Glutamatergic neuron (in vitro differentiated cells): ENCODE data around the gene PCDHB3. TPM values are rescaled to one million over a fixed set of nuclear protein-coding genes. Genes with fewer than 3 reads are reported as not detected.
"Not testable (repeated sequence)": the region's sequence is repeated elsewhere in the genome, so short reads cannot be mapped to it uniquely, and the experiment has no call there.

Experiments
- DNase-seq: peaks from one replicate; pipeline ENCODE4 v3.0.0; 2022
- H3K27ac Mint-ChIP-seq: one replicate; pipeline ENCODE4 v1.8.0; 2020; ENCODE audit warnings: mild to moderate bottlenecking, mixed read lengths, inconsistent platforms; ENCODE audit not compliant: unreplicated experiment
- H3K27me3 Mint-ChIP-seq: one replicate; pipeline ENCODE4 v1.8.0; 2020; ENCODE audit warnings: mild to moderate bottlenecking, moderate library complexity, mixed read lengths, inconsistent platforms; ENCODE audit not compliant: unreplicated experiment
- H3K36me3 Mint-ChIP-seq: one replicate; pipeline ENCODE4 v1.8.0; 2020; ENCODE audit warnings: mild to moderate bottlenecking, mixed read lengths, inconsistent platforms; ENCODE audit not compliant: unreplicated experiment
- H3K4me1 Mint-ChIP-seq: one replicate; pipeline ENCODE4 v1.8.0; 2020; ENCODE audit warnings: mild to moderate bottlenecking, low read depth, mixed read lengths, inconsistent platforms; ENCODE audit not compliant: unreplicated experiment
- H3K4me3 Mint-ChIP-seq: one replicate; pipeline ENCODE4 v1.8.0; 2020; ENCODE audit warnings: mild to moderate bottlenecking, mixed read lengths, inconsistent platforms; ENCODE audit not compliant: unreplicated experiment
- H3K9me3 Mint-ChIP-seq: one replicate; pipeline ENCODE4 v1.8.0; 2020; ENCODE audit warnings: mild to moderate bottlenecking, moderate library complexity, mixed read lengths, inconsistent platforms; ENCODE audit not compliant: unreplicated experiment
- CTCF ChIP-seq: fragments of 200-600 bp; sonication (generic); IDR thresholded peaks from one replicate; pipeline ENCODE4 v1.5.0; 2021; ENCODE audit not compliant: partially characterized antibody, unreplicated experiment
- total RNA-seq: library from RNA; stranded (reverse); fragmentation: NEBNext Ultra II Directional; extraction: Animal tissue kit (Norgen Biotek cat#: 25700); gene quantifications from one replicate; pipeline ENCODE4 v1.2.1, GENCODE V29; 2021; ENCODE audit not compliant: unreplicated experiment

PCDHB3 gene
- total RNA-seq, 1 donor from 2014 or later = 36.9 TPM

DNA sequence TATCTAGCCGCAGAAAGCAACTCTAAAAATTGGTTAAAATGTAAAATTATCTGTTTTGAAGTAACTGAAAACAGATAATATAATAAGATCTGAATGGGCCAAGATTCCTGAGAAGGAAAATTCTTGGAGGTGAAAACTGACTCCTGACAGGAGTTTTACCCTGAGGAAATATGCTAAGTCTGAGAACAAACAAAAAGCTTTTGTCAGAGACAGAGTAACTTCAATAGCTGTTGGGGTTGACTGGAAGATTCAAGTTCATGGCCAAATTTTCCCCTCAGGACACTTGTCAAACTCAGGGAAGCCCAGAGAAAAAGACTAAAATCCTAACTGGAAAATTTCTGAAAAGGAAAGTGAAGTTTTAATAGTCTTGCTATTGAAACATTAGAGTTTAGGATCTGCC, 27.0 kb downstream of the PCDHB3 start:
- Mint-ChIP-seq H3K27ac (no peak overlapping the region), H3K4me1 (no peaks in the 10 kb centered on the region), H3K27me3 (peaks cover 2% of the 10 kb centered on the region)

GRCh38 chr5:141135030-141135717, 34.9 kb downstream of the PCDHB3 start, which contains the start of gene PCDHB5:
PCDHB5 (plus strand) TSS chr5:141135206; CDS start chr5:141135435, 229 bp downstream.
- Mint-ChIP-seq H3K9me3 (peaks cover 30% of the 10 kb centered on the region), H3K36me3 (peaks cover 70% of the 10 kb centered on the region), H3K27ac (peak within 1 kb of the TSS; percentile 99), H3K4me1 (no peaks in the 10 kb centered on the region), H3K4me3 (peak within 1 kb of the TSS; percentile 94), H3K27me3 (peaks cover 19% of the 10 kb centered on the region)
- DNase-seq = peak; percentile 70
- TF ChIP-seq CTCF = peak; percentile 85

More for the DNA sequence above, 27.0 kb downstream of the PCDHB3 start:
- peaks cover 20% of the 10 kb centered on the region for H3K36me3 Mint-ChIP-seq
- peaks cover 8% of the 10 kb centered on the region for H3K9me3 Mint-ChIP-seq
- DNase-seq = no peak
- no peak overlapping the region for H3K4me3 Mint-ChIP-seq
- TF ChIP-seq CTCF = no peak

DNA sequence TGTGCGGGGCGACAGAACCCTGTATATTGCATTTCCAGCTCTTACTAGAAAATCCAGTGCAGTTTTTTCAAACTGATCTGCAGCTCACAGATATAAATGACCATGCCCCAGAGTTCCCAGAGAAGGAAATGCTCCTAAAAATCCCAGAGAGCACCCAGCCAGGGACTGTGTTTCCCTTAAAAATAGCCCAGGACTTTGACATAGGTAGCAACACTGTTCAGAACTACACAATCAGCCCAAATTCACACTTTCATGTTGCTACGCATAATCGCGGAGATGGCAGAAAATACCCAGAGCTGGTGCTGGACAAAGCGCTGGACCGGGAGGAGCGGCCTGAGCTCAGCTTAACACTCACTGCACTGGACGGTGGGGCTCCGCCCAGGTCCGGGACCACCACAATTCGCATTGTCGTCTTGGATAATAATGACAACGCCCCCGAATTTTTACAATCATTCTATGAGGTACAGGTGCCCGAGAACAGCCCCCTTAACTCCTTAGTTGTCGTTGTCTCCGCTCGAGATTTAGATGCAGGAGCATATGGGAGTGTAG, 35.5 kb downstream of the PCDHB3 start:
- H3K27me3 Mint-ChIP-seq = peaks cover 17% of the 10 kb centered on the region
- H3K4me1 Mint-ChIP-seq = no peaks in the 10 kb centered on the region
- peak overlapping the region; percentile 99 for H3K27ac Mint-ChIP-seq
- peak; percentile 39 for DNase-seq
- H3K36me3 Mint-ChIP-seq = peaks cover 73% of the 10 kb centered on the region
- H3K9me3 Mint-ChIP-seq = peaks cover 30% of the 10 kb centered on the region
- no peak for TF ChIP-seq CTCF
- H3K4me3 Mint-ChIP-seq = peak overlapping the region; percentile 94

DNA sequence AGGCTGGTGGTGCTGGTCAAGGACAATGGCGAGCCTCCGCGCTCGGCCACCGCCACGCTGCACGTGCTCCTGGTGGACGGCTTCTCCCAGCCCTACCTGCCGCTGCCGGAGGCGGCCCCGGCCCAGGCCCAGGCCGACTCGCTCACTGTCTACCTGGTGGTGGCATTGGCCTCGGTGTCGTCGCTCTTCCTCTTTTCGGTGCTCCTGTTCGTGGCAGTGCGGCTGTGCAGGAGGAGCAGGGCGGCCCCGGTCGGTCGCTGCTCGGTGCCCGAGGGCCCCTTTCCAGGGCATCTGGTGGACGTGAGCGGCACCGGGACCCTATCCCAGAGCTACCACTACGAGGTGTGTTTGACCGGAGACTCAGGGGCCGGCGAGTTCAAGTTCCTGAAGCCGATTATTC, 37.1 kb downstream of the PCDHB3 start:
- H3K36me3 Mint-ChIP-seq = peaks cover 77% of the 10 kb centered on the region
- peaks cover 30% of the 10 kb centered on the region for H3K9me3 Mint-ChIP-seq
- DNase-seq, H3K4me1 Mint-ChIP-seq, H3K27ac Mint-ChIP-seq, H3K4me3 Mint-ChIP-seq: not testable (repeated sequence)
- peaks cover 19% of the 10 kb centered on the region for H3K27me3 Mint-ChIP-seq

DNA sequence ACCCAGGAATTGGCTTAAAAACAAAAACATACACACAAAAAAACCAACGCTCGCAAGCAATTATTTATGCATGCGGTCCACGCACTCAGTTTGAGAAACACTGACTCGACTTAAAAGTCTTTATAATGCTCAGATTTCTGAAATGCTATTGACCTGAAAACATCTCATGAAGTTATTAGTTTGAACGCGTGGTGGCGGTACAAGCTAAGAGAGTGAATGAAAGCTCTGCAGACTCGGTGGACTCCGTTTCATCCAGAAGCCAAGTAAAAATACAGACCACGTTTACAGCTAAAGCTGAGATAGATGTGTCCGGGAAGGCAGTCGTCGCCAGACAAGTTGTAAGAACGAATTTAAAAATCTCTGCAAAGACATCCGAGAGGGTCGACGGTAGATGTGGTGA, 49.5 kb downstream of the PCDHB3 start, which contains the start of gene PCDHB6:
Gene PCDHB6 (plus strand): TSS at position 246 of the 400 bp plus-strand sequence. CDS start 201 bp downstream, outside the sequence.
- Mint-ChIP-seq H3K27ac (no peak within 1 kb of the TSS), H3K4me1 (no peaks in the 10 kb centered on the region), H3K27me3 (peaks cover 3% of the 10 kb centered on the region), H3K4me3 (no peak within 1 kb of the TSS), H3K9me3 (peaks cover 15% of the 10 kb centered on the region), H3K36me3 (peaks cover 45% of the 10 kb centered on the region)
- no peak for DNase-seq
- no peak for TF ChIP-seq CTCF
